Adrenal gland (tissue), 12 donors: ENCODE data around the gene RHBDF2. TPM values are rescaled to one million over a fixed set of nuclear protein-coding genes. Genes with fewer than 3 reads are reported as not detected.
"Not testable (repeated sequence)": the region's sequence is repeated elsewhere in the genome, so short reads cannot be mapped to it uniquely, and the experiment has no call there.

ENCODE experiments used
- DNase-seq, 7 donors: peaks; one replicate each; pipeline ENCODE4 v3.0.0-alpha.2; 2019 to 2020
- H3K27ac ChIP-seq, 5 donors: fragments of 200-600 bp; sonication (generic) in 4 of 5; 1 replicate in 3 of 5; 2 replicates in 2 of 5; pipeline versions ENCODE4 v1.5.1 to v1.8.0; 2016 to 2020; ENCODE audit warnings: mild to moderate bottlenecking in 1 of 5
- H3K27me3 ChIP-seq: fragments of 200-600 bp; 2 replicates; pipeline ENCODE4 v1.8.0; 2021
- H3K36me3 ChIP-seq, 2 donors: fragments of 200-600 bp; replicated peaks in 1 of 2; 1 replicate in 1 of 2; 2 replicates in 1 of 2; pipeline versions ENCODE4 v1.5.1 to v1.8.0; 2018 to 2022
- H3K4me1 ChIP-seq, 2 donors: fragments of 200-600 bp; replicated peaks in 1 of 2; 1 replicate in 1 of 2; 2 replicates in 1 of 2; pipeline versions ENCODE4 v1.5.1 to v1.8.0; 2018 to 2021
- H3K4me3 ChIP-seq, 4 donors: fragments of 200-600 bp; sonication (generic) in 3 of 4; one replicate each; pipeline ENCODE4 v1.5.1; 2016 to 2018
- H3K9me3 ChIP-seq, 3 donors: fragments of 200-600 bp; sonication (generic) in 1 of 3; replicated peaks in 1 of 3; 1 replicate in 2 of 3; 2 replicates in 1 of 3; pipeline versions ENCODE4 v1.5.1 to v1.8.0; 2016 to 2021
- CTCF ChIP-seq, 6 experiments: fragments of 450-650 bp in 4 of 6; fragments of 200-600 bp in 2 of 6; sonication (generic) in 1 of 6; IDR thresholded peaks; 1 replicate in 5 of 6; 2 replicates in 1 of 6; pipeline versions ENCODE4 v1.5.1 to v1.8.0; 2016 to 2021; ENCODE audit warnings: antibody characterized with exemption in 6 of 6, mild to moderate bottlenecking in 2 of 6, moderate library complexity in 1 of 6
- POLR2A ChIP-seq, 2 donors: fragments of 450-650 bp; IDR thresholded peaks; one replicate each; pipeline ENCODE4 v1.6.1; 2017; ENCODE audit warnings: antibody characterized with exemption in 2 of 2, mild to moderate bottlenecking in 2 of 2, moderate library complexity in 1 of 2
- WGBS, 4 donors: extraction: QIAGEN DNeasy Blood & Tissue Kit in 2 of 4; methylation state at CpG; one replicate each; pipeline versions ENCODE4 v1.1.5 to v1.1.7; 2013 to 2017; 5-methylcytosine and 5-hydroxymethylcytosine counted together
- intact Hi-C, 2 donors: fragments of 100-400 bp; cut with DNase I; formaldehyde crosslinking; loops; one replicate each; pipeline versions ENCODE4 v1.14.1 to v1.15.0; 2022 to 2023
- polyA plus RNA-seq, 3 donors: library from polyadenylated mRNA; stranded (reverse); fragments of 200-250 nt in 2 of 3; fragments of 350-450 nt in 1 of 3; fragmentation: Illumina TruSeq in 1 of 3; extraction: RNeasy Lipid Tissue Mini Kit (QIAGEN cat#74804) in 1 of 3; gene quantifications; one replicate each; pipeline ENCODE4 v1.2.3, GENCODE V29; 2013 to 2014
- total RNA-seq, 9 donors: library from RNA; depleted of rRNA in 4 of 9; stranded (reverse); fragments of >200 nt in 4 of 9; fragments of 120-200 nt in 1 of 9; fragmentation: NEBNext Ultra II Directional in 1 of 9; extraction: Animal tissue kit (Norgen Biotek cat#: 25700) in 1 of 9; gene quantifications; one replicate each; pipeline versions ENCODE4 v1.1.0 to v1.2.4, GENCODE V29; 2013 to 2023
- donor health status: healthy with polysubstance abuse.
- donor health status: Bipolar disorder and iron deficiency.
- donor health status: DM: yes; HTN: yes; CAD: no.
- donor health status: DM: no; HTN: no; CAD: no.
- donor health status: DM: no; HTN: no; CAD: no.
- donor health status: DM: yes; HTN: yes; CAD: no.

RHBDF2 gene
- total and polyA plus RNA-seq, 12 donors = 4.9 to 156 (median 40.3) TPM

GRCh38 chr17:76524598-76525512 lies 23.6 kb upstream of the RHBDF2 start:
- H3K4me3 ChIP-seq = no peak overlapping the region
- DNase-seq = peak; percentile 77 to 95 (median 91)
- H3K9me3 ChIP-seq = no peaks in the 10 kb centered on the region
- H3K27ac ChIP-seq = peak overlapping the region in 2 of 5 donors; percentile 48 to 64
- intact Hi-C loops = loop anchor here (5.0 to 10.0 kb wide), 4 partner anchors 60 to 102 kb away; partner anchors contain the start of gene ST6GALNAC2 (in 2 of the 2)
- H3K36me3 ChIP-seq = no peaks in the 10 kb centered on the region
- 39 to 54% (median 45%) methylated on average over 20 to 25 of the region's 25 CpGs for WGBS, 4 donors
- H3K27me3 ChIP-seq = no peaks in the 10 kb centered on the region
- TF ChIP-seq CTCF (IDR thresholded peaks at IDR 0.05) (no peak), POLR2A (IDR thresholded peaks at IDR 0.05) (no peak)
- peaks cover 24 to 41% of the 10 kb centered on the region in 2 donors for H3K4me1 ChIP-seq

GRCh38 chr17:76523084-76524037 lies 22.1 kb upstream of the RHBDF2 start:
- H3K4me1 ChIP-seq = peaks cover 11 to 27% of the 10 kb centered on the region in 2 donors
- H3K9me3 ChIP-seq = no peaks in the 10 kb centered on the region
- no peaks in the 10 kb centered on the region for H3K36me3 ChIP-seq
- TF ChIP-seq CTCF (IDR thresholded peaks at IDR 0.05) (peak; percentile 98 to 100 (median 100)), POLR2A (IDR thresholded peaks at IDR 0.05) (no peak)
- intact Hi-C loops = loop anchor here (5.0 to 10.0 kb wide), 4 partner anchors 61 to 104 kb away; partner anchors contain the start of gene ST6GALNAC2 (in 2 of the 2)
- 24 to 75% (median 29%) methylated on average over 11 to 35 of the region's 35 CpGs for WGBS, 4 donors
- no peak overlapping the region for H3K27ac ChIP-seq
- H3K27me3 ChIP-seq = no peaks in the 10 kb centered on the region
- no peak overlapping the region for H3K4me3 ChIP-seq
- DNase-seq = peak; percentile 58 to 86 (median 75)

GRCh38 chr17:76521683-76522082 lies 20.5 kb upstream of the RHBDF2 start:
- not testable (repeated sequence) for H3K36me3 ChIP-seq, H3K27me3 ChIP-seq, DNase-seq, H3K4me3 ChIP-seq, H3K27ac ChIP-seq, H3K9me3 ChIP-seq
- WGBS, 4 donors = 72 to 87% (median 80%) methylated on average over 9 to 10 of the region's 10 CpGs
- intact Hi-C loops = loop anchor here (5.0 to 10.0 kb wide), 4 partner anchors 63 to 106 kb away; partner anchors contain the start of gene ST6GALNAC2 (in 2 of the 2)
- H3K4me1 ChIP-seq = peaks cover 10 to 15% of the 10 kb centered on the region in 2 donors

GRCh38 chr17:76521262-76521661 lies 20.0 kb upstream of the RHBDF2 start:
- intact Hi-C loops = loop anchor here (5.0 to 10.0 kb wide), 4 partner anchors 64 to 106 kb away; partner anchors contain the start of gene ST6GALNAC2 (in 2 of the 2)
- DNase-seq = no peak
- Histone ChIP-seq H3K4me1 (peaks cover 10 to 15% of the 10 kb centered on the region in 2 donors), H3K9me3 (no peaks in the 10 kb centered on the region), H3K27me3 (no peaks in the 10 kb centered on the region), H3K27ac (no peak overlapping the region), H3K36me3 (no peaks in the 10 kb centered on the region), H3K4me3 (no peak overlapping the region)
- WGBS, 4 donors = 72 to 86% (median 78%) methylated on average over 7 of the region's 7 CpGs
- TF ChIP-seq CTCF (IDR thresholded peaks at IDR 0.05) (no peak), POLR2A (IDR thresholded peaks at IDR 0.05) (no peak)
